ENCODE results near the gene MED27. TPM values are rescaled to one million over a fixed set of nuclear protein-coding genes. Genes with fewer than 3 reads are reported as not detected.

The MED27 gene
- total and polyA plus RNA-seq, 10 of the 15 experiments (the other 5 are each of a cell fraction or from before 2014, with no cell fraction given): 20.3 to 50.3 (median 35.5) TPM

DNA sequence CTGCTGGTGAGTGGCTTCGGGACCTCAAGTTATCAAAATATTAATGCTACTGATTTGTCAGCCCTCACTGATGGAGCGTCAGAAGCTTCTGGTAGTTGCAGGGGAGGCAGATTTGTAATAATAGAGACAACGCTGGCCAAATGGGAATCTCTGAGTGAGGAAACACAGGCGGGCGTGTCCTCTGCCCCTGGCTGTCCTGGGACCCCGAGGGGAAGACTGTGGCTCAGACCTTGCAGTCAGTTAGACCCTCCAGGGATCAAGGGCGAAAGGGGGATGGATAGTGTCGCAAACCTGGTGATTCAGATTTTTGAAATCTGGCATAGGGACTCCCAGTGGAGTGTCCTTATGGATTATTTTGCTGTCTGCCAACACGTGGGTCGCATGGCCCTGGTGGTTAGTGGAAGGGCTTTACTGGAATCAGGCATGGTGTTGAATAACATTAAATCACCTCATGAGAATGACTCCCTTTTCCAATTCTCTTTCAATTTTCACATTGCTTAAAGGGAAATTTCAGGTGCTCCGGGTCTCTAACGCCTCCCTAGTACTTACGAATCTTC lies 47.1 kb upstream of the MED27 start (continued):
- TF ChIP-seq, protein P1, sequence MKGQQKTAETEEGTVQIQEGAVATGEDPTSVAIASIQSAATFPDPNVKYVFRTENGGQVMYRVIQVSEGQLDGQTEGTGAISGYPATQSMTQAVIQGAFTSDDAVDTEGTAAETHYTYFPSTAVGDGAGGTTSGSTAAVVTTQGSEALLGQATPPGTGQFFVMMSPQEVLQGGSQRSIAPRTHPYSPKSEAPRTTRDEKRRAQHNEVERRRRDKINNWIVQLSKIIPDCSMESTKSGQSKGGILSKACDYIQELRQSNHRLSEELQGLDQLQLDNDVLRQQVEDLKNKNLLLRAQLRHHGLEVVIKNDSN (IDR thresholded peaks at IDR 0.05; ENCODE audit: borderline replicate concordance, extremely low read length, insufficient read depth, low read depth, low read length): no peak
- TF ChIP-seq BHLHE40 (IDR thresholded peaks at IDR 0.05; ENCODE audit: borderline replicate concordance in 1 of 2, low read depth in 2 of 2, low read length in 1 of 2) (no peak), POU2F2 (IDR thresholded peaks at IDR 0.05; ENCODE audit: borderline replicate concordance, low read depth, low read length) (no peak)

DNA sequence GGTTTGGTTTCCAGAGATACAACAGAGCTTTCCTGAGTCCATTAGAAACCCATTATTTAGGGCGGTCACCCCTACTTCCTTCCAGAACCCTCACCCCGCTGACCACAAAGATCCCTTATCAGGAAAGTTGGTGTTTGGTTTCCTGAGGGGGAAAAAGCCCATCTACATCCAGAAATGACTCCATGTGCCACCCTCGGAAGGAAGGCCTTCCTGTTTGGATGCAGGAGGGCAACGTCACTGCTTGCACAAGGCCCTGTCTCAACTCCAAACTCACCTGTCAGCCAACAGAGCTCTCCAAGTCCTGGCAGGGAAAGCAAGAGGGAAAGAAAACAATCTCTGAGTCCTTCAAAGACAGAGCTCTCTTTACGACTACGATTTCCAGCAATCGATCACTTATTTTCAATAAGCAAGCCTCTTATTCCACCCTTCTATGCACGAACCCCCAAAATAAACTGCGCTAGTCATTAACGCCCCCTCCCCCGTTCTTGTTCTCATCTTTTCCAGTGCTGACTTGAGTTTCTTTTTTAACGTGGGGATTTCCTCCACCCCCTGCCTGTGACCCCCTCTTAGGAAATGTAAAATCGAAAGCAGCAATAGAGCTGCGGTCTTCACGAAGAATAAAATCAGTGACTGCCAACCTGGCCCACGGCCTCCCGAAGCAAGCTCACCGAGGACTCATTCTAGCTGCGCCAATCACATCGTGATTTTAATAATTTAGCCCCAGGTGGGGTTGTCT lies 46.4 kb upstream of the MED27 start:
- Histone ChIP-seq H4K20me1 (ENCODE audit: control insufficient read depth, insufficient read depth) (no peaks in the 10 kb centered on the region), H3K9ac (ENCODE audit: control insufficient read depth, insufficient read depth, low read length) (no peak overlapping the region), H2AFZ (ENCODE audit: control insufficient read depth, low read depth, low read length) (no peak overlapping the region), H3K4me1 (ENCODE audit: control insufficient read depth, insufficient read depth, low read length) (no peaks in the 10 kb centered on the region), H3K4me3 (no peak overlapping the region), H3K36me3 (ENCODE audit: control insufficient read depth in 2 of 2, insufficient read depth in 2 of 2, low read length in 1 of 2) (no peaks in the 10 kb centered on the region), H3K9me3 (replicated peaks; ENCODE audit: control insufficient read depth, insufficient read depth, low read length) (no peaks in the 10 kb centered on the region), H3K27me3 (replicated peaks in 1 of 2; ENCODE audit: control insufficient read depth in 2 of 2, insufficient read depth in 2 of 2, low read length in 1 of 2) (peaks cover 3 to 4% of the 10 kb centered on the region in 2 experiments; a peak in 2 of 4 replicates), H3K79me2 (ENCODE audit: control insufficient read depth, insufficient read depth, low read length) (no peaks in the 10 kb centered on the region), H3K27ac (ENCODE audit: control insufficient read depth, insufficient read depth) (no peak overlapping the region), H3K4me2 (ENCODE audit: control insufficient read depth, insufficient read depth) (no peak overlapping the region)
- RAD21 ChIA-PET (ENCODE audit: unreplicated experiment): interaction anchor here (0.6 to 0.8 kb wide), 2 partner anchors 62 to 148 kb away, joined by 3 read pairs; no protein-coding TSS in a partner anchor
- TF ChIP-seq, protein P2, sequence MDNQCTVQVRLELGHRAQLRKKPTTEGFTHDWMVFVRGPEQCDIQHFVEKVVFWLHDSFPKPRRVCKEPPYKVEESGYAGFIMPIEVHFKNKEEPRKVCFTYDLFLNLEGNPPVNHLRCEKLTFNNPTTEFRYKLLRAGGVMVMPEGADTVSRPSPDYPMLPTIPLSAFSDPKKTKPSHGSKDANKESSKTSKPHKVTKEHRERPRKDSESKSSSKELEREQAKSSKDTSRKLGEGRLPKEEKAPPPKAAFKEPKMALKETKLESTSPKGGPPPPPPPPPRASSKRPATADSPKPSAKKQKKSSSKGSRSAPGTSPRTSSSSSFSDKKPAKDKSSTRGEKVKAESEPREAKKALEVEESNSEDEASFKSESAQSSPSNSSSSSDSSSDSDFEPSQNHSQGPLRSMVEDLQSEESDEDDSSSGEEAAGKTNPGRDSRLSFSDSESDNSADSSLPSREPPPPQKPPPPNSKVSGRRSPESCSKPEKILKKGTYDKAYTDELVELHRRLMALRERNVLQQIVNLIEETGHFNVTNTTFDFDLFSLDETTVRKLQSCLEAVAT (IDR thresholded peaks at IDR 0.05): no peak
- TF ChIP-seq RFX5 (IDR thresholded peaks at IDR 0.05; ENCODE audit: low read depth, low read length) (no peak), SUZ12 (IDR thresholded peaks at IDR 0.05; ENCODE audit: unreplicated experiment) (no peak), CHD4 (IDR thresholded peaks at IDR 0.05) (no peak), POLR2AphosphoS5 (IDR thresholded peaks at IDR 0.05; ENCODE audit: low read length) (no peak), POLR2AphosphoS2 (IDR thresholded peaks at IDR 0.05; ENCODE audit: low read depth, low read length) (no peak), NR2F1 (conservative IDR thresholded peaks at IDR 0.05) (no peak), STAT1 (conservative IDR thresholded peaks at IDR 0.05) (no peak), CREB1 (IDR thresholded peaks at IDR 0.05; ENCODE audit: low read depth) (no peak)
- TF ChIP-seq, protein P3, sequence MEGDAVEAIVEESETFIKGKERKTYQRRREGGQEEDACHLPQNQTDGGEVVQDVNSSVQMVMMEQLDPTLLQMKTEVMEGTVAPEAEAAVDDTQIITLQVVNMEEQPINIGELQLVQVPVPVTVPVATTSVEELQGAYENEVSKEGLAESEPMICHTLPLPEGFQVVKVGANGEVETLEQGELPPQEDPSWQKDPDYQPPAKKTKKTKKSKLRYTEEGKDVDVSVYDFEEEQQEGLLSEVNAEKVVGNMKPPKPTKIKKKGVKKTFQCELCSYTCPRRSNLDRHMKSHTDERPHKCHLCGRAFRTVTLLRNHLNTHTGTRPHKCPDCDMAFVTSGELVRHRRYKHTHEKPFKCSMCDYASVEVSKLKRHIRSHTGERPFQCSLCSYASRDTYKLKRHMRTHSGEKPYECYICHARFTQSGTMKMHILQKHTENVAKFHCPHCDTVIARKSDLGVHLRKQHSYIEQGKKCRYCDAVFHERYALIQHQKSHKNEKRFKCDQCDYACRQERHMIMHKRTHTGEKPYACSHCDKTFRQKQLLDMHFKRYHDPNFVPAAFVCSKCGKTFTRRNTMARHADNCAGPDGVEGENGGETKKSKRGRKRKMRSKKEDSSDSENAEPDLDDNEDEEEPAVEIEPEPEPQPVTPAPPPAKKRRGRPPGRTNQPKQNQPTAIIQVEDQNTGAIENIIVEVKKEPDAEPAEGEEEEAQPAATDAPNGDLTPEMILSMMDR (IDR thresholded peaks at IDR 0.05 in 2 of 3, conservative IDR thresholded peaks at IDR 0.05 in 1 of 3; ENCODE audit: control insufficient read depth in 2 of 3, extremely low read depth in 1 of 3, insufficient read depth in 1 of 3, low read depth in 3 of 3, low read length in 3 of 3): no peak
- no peak for FAIRE-seq
- SMC1A ChIA-PET (ENCODE audit: uncharacterized antibody, unreplicated experiment): interaction anchor here (1.0 to 1.4 kb wide), 2 partner anchors 17 to 125 kb away, joined by 3 read pairs; no protein-coding TSS in a partner anchor
- intact Hi-C loops (cut with micrococcal nuclease; ENCODE audit: unreplicated experiment): no loop called here
- in situ Hi-C loops (cut with MboI): no loop called here
- no peak for DNase-seq (ENCODE audit: low read depth, low spot score)
- CTCF ChIA-PET: interaction anchor here (0.7 kb wide), 1 partner anchor 15 kb away, joined by 3 read pairs; no protein-coding TSS in a partner anchor
- no TSS peak for BruUV-seq (replicated peaks)
- no peak; the same call in 2 of the 3 replicates for ATAC-seq
- POLR2A ChIA-PET: interaction anchor here (0.7 kb wide), 1 partner anchor 110 kb away, joined by 3 read pairs; no protein-coding TSS in a partner anchor
- WGBS (ENCODE audit: insufficient coverage, insufficient replicate concordance, low lambda C conversion rate, missing lambda C conversion rate): 2% methylated on average over 20 of the region's 20 CpGs
